HepG2 (cell line): ENCODE measurements around the gene SNX10. TPM values are rescaled to one million over a fixed set of nuclear protein-coding genes. Genes with fewer than 3 reads are reported as not detected.

Experiments
- EEA1 ChIP-seq: sonication (generic); formaldehyde crosslinking; IDR thresholded peaks from 2 replicates; pipeline ENCODE4 v1.5.1; 2020; ENCODE audit warnings: mild to moderate bottlenecking, missing genetic modification reagents, borderline replicate concordance
- FOXK2 ChIP-seq: fragments of 450-650 bp; IDR thresholded peaks from 2 replicates; pipeline ENCODE4 v1.6.1; 2016
- GRHL1 ChIP-seq: sonication (generic); formaldehyde crosslinking; conservative IDR thresholded peaks from 2 replicates; pipeline ENCODE4 v1.8.0; 2022; ENCODE audit warnings: missing genetic modification reagents
- MED1 ChIP-seq: sonication (generic); formaldehyde crosslinking; IDR thresholded peaks from 2 replicates; pipeline ENCODE4 v1.4.0; 2020; ENCODE audit warnings: missing genetic modification reagents
- PCBP1 ChIP-seq: fragments of 200-400 bp; formaldehyde crosslinking; IDR thresholded peaks from 2 replicates; pipeline ENCODE4 v1.6.1; 2017; ENCODE audit warnings: mild to moderate bottlenecking, low read depth, low read length, borderline replicate concordance
- PTBP1 ChIP-seq: fragments of 200-400 bp; formaldehyde crosslinking; IDR thresholded peaks from 2 replicates; pipeline ENCODE4 v1.6.1; 2018; ENCODE audit warnings: low read length, low read depth; ENCODE audit not compliant: poor library complexity, severe bottlenecking
- SOX13 ChIP-seq, 3 experiments: fragments of 450-650 bp in 1 of 3; sonication (generic) in 1 of 3; formaldehyde crosslinking in 1 of 3; IDR thresholded peaks in 2 of 3; conservative IDR thresholded peaks in 1 of 3; 2 replicates each; pipeline versions ENCODE4 v1.5.0 to v1.6.1; 2016 to 2020; ENCODE audit warnings: antibody characterized with exemption in 1 of 3, mild to moderate bottlenecking in 1 of 3, missing compliant biosample characterization in 1 of 3, missing genetic modification reagents in 1 of 3, moderate library complexity in 1 of 3
- THRA ChIP-seq: sonication (generic); formaldehyde crosslinking; IDR thresholded peaks from 2 replicates; pipeline ENCODE4 v1.4.0; 2020; ENCODE audit warnings: missing genetic modification reagents, borderline replicate concordance
- ZBTB43 ChIP-seq: sonication (generic); formaldehyde crosslinking; conservative IDR thresholded peaks from 2 replicates; pipeline ENCODE4 v1.4.0; 2020; ENCODE audit warnings: missing genetic modification reagents
- ZNF18 ChIP-seq: sonication (generic); formaldehyde crosslinking; IDR thresholded peaks from 2 replicates; pipeline ENCODE4 v1.8.0; 2022; ENCODE audit warnings: mild to moderate bottlenecking, missing genetic modification reagents; ENCODE audit not compliant: insufficient replicate concordance
- ZNF20 ChIP-seq: sonication (generic); formaldehyde crosslinking; IDR thresholded peaks from 2 replicates; pipeline ENCODE4 v1.4.0; 2020; ENCODE audit warnings: mild to moderate bottlenecking, moderate library complexity, missing genetic modification reagents
- ZNF205 ChIP-seq: IDR thresholded peaks from 2 replicates; pipeline ENCODE4 v1.6.1; 2018; ENCODE audit warnings: missing biosample characterization, missing genetic modification reagents
- ZNF33A ChIP-seq: sonication (generic); formaldehyde crosslinking; IDR thresholded peaks from 2 replicates; pipeline ENCODE4 v1.5.1; 2020; ENCODE audit warnings: missing genetic modification reagents, mild to moderate bottlenecking, moderate library complexity, borderline replicate concordance
- ZNF354B ChIP-seq: sonication (generic); formaldehyde crosslinking; IDR thresholded peaks from 2 replicates; pipeline ENCODE4 v1.8.0; 2022; ENCODE audit warnings: mild to moderate bottlenecking, missing genetic modification reagents
- ZNF510 ChIP-seq: sonication (generic); formaldehyde crosslinking; IDR thresholded peaks from 2 replicates; pipeline ENCODE4 v1.4.0; 2020; ENCODE audit warnings: low read depth, mild to moderate bottlenecking, missing genetic modification reagents
- ZNF589 ChIP-seq: sonication (generic); formaldehyde crosslinking; conservative IDR thresholded peaks from 2 replicates; pipeline ENCODE4 v1.8.0; 2022; ENCODE audit warnings: mild to moderate bottlenecking, moderate library complexity, missing genetic modification reagents
- ZNF709 ChIP-seq: sonication (generic); formaldehyde crosslinking; IDR thresholded peaks from 2 replicates; pipeline ENCODE4 v1.5.0; 2020; ENCODE audit warnings: mild to moderate bottlenecking, missing genetic modification reagents
- ZNF788 ChIP-seq: sonication (generic); formaldehyde crosslinking; IDR thresholded peaks from 2 replicates; pipeline ENCODE4 v1.5.0; 2020; ENCODE audit warnings: mild to moderate bottlenecking, missing genetic modification reagents, borderline replicate concordance
- polyA plus RNA-seq, 8 experiments: library from polyadenylated mRNA; depleted of rRNA in 3 of 8; stranded (reverse) in 7 of 8; unstranded in 1 of 8; fragments of >200 nt; fragmentation: Illumina TruSeq in 4 of 8; extraction: Trizol in 4 of 8; gene quantifications; 2 replicates each; pipeline versions ENCODE4 v1.2.1 to v1.2.3, GENCODE V29; 2011 to 2016; ENCODE audit warnings: low read depth in 4 of 8, missing spikeins in 1 of 8, mixed read lengths in 1 of 8; ENCODE audit not compliant: insufficient read depth in 1 of 8
- total RNA-seq, 5 experiments: library from RNA; depleted of rRNA; stranded (reverse); fragments of >200 nt; fragmentation: Illumina TruSeq; extraction: Trizol; gene quantifications; 2 replicates each; pipeline ENCODE4 v1.2.3, GENCODE V29; 2016; ENCODE audit warnings: low read depth in 1 of 5
- TF ChIP-seq, protein P1 (sequence below): sonication (generic); formaldehyde crosslinking; IDR thresholded peaks from 2 replicates; pipeline ENCODE4 v1.5.0; 2020; ENCODE audit warnings: missing genetic modification reagents
- TF ChIP-seq, protein P2 (sequence below): sonication (generic); formaldehyde crosslinking; IDR thresholded peaks from 2 replicates; pipeline ENCODE4 v1.8.0; 2023; ENCODE audit warnings: mild to moderate bottlenecking, missing genetic modification reagents

Gene SNX10
- total and polyA plus RNA-seq, 2 of the 13 experiments (the other 11 are each of a cell fraction or from before 2014, with no cell fraction given): 26.0 to 27.6 TPM

- no peak for TF ChIP-seq GRHL1 (CRISPR knock-in tag)
- TF ChIP-seq PTBP1: no peak
- TF ChIP-seq FOXK2: no peak
- no peak for TF ChIP-seq ZNF20 (CRISPR knock-in tag)
- no peak for TF ChIP-seq ZNF510 (CRISPR knock-in tag)
- TF ChIP-seq PCBP1: no peak
- TF ChIP-seq EEA1 (CRISPR knock-in tag): no peak
- TF ChIP-seq ZNF18 (CRISPR knock-in tag): no peak
- TF ChIP-seq ZNF788 (CRISPR knock-in tag): no peak
- no peak for TF ChIP-seq ZNF33A (CRISPR knock-in tag)
- TF ChIP-seq ZNF589 (CRISPR knock-in tag): no peak
- no peak for TF ChIP-seq ZNF205
- no peak for TF ChIP-seq THRA (CRISPR knock-in tag)
- no peak for TF ChIP-seq SOX13 (IDR thresholded peaks at IDR 0.05)
- no peak for TF ChIP-seq SOX13 (CRISPR knock-in tag; conservative IDR thresholded peaks at IDR 0.05 in 1 of 2, IDR thresholded peaks at IDR 0.05 in 1 of 2)
- TF ChIP-seq MED1 (CRISPR knock-in tag): no peak
- no peak for TF ChIP-seq ZBTB43 (CRISPR knock-in tag)
- TF ChIP-seq ZNF709 (CRISPR knock-in tag): peak; percentile 27; the same call in 1 of the 2 replicates
- TF ChIP-seq, protein P1, sequence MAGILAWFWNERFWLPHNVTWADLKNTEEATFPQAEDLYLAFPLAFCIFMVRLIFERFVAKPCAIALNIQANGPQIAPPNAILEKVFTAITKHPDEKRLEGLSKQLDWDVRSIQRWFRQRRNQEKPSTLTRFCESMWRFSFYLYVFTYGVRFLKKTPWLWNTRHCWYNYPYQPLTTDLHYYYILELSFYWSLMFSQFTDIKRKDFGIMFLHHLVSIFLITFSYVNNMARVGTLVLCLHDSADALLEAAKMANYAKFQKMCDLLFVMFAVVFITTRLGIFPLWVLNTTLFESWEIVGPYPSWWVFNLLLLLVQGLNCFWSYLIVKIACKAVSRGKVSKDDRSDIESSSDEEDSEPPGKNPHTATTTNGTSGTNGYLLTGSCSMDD: no peak
- no peak for TF ChIP-seq ZNF354B (CRISPR knock-in tag)
- TF ChIP-seq, protein P2, sequence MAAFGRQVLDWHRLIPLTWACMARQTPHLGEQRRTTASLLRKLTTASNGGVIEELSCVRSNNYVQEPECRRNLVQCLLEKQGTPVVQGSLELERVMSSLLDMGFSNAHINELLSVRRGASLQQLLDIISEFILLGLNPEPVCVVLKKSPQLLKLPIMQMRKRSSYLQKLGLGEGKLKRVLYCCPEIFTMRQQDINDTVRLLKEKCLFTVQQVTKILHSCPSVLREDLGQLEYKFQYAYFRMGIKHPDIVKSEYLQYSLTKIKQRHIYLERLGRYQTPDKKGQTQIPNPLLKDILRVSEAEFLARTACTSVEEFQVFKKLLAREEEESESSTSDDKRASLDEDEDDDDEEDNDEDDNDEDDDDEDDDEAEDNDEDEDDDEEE (CRISPR knock-in tag): 0 out of 2 replicates have a peak, but pooled peaks have one; percentile 49
Measured at GRCh38 chr7:26398756-26399509, 107.3 kb downstream of the SNX10 start (continued).
